Head of caudate nucleus (tissue), 42 donors: ENCODE results near the gene RAET1G.
A peak's percentile ranks its signal among the peaks of the same experiment; 100 is the strongest.
"Not testable (repeated sequence)": the region's sequence is repeated elsewhere in the genome, so short reads cannot be mapped to it uniquely, and the experiment has no call there.

Experiments
- DNase-seq, 42 donors: peaks; one replicate each; pipeline versions ENCODE4 v3.0.0 to v3.0.0-alpha.2; 2020 to 2021; ENCODE audit warnings: mixed read lengths in 7 of 42
- intact Hi-C: fragments of 100-400 bp; cut with DNase I; formaldehyde crosslinking; loops from one replicate; pipeline ENCODE4 v1.15.0; 2022

The RAET1G gene

DNA sequence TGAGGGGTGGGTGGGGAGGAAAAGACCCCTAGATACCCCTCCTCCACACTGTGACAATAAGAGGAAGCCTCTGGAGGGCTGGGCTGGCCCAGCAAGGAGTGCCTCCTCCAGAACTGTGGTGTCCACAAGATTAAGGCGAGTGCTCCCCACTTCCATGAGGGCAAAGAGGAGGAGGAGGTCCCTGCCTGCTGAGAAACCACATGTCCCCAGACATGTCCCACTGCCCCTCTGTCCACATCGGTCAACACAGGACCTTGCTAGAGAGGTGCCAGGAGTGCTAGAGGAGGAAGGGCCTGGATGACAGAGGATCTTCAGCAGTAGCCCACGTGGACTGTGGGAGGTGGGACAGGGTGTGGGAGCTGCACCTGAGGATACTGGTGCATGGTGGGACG is 3.1 kb downstream of the RAET1G start:
- intact Hi-C loops = loop anchor here (10.0 kb wide), 1 partner anchor 85 kb away; no protein-coding TSS in a partner anchor
- DNase-seq = peak in 2 of 42 donors; percentile 3 to 23

DNA sequence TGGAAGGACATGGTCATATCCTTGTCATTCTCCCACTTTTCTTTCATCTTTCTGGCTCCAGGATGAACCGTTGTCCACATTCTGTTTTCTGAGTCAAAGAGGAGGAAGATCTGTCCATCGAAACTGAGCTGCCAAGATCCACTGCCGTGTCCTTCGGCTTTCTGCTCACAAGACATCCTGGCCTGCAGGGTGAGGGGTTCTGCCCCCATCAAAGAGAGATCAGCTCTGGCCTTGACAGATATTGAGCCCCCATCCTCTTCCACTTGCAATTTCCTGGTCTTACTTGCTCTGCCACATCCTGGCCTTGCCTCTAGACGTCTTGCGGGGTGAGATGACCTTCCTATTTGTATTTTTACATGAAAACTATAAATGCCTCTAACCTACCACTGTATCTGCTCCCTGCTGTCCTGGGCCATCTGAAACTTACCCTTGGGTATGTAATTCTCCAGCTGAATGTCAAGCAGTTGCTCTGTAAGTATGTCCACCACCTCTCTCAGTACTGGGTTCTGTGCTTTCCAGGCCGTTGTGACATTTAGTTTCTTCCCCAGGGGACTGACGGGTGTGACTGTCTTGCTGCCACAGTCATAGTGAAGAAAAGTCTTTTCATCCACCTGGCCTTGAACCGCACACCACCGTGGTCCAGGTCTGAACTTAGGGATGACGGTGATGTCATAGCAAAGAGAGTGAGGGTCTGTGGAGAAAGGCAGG is 3.6 kb downstream of the RAET1G start:
- intact Hi-C loops = not testable (repeated sequence)
- peak in 2 of 42 donors; percentile 7 to 12 for DNase-seq

DNA sequence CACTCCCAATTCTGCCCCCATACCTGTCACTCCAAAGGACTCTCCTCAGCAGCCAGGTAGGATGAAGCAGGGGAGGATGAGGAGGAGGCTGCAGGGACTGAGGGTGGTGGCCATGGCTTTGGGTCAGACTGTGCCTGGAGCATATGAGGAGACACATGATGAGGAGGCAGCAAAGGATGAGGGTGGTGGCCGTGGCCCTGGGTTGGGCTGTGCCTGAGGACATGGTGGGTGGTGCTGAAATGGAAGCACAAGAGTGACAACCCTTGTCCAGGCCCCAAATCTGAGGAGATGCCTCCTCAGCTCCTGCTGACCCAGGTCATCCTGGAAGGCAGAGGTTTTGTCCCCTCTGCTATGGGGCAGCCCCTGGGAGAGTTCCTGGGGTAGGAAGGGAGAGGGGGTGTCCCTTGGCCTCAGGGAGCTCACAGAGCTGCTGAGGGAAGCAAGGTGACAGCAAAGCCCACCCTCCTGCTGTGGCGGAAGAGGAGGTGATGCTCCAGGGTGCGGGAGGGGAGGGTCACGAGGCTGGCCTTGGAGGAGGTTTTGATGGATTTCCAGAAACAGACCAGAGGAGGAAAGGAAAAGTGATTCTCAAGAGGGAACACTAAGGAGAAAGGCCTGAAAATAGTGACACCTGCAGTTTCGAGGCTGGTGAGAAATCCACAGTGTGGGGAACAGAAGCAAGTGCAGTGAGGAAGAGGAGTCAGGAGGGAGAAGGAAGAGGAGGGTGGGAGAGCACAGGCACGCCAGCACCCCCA is 4.6 kb downstream of the RAET1G start:
- peak in 3 of 42 donors; percentile 16 to 29 (median 25) for DNase-seq
- intact Hi-C loops = no loop called here

- peak in 1 of 42 donors; percentile 20 for DNase-seq
- intact Hi-C loops = no loop called here
These were observed 5.2 kb downstream of the RAET1G start for GRCh38 chr6:149917679-149918078.

DNA sequence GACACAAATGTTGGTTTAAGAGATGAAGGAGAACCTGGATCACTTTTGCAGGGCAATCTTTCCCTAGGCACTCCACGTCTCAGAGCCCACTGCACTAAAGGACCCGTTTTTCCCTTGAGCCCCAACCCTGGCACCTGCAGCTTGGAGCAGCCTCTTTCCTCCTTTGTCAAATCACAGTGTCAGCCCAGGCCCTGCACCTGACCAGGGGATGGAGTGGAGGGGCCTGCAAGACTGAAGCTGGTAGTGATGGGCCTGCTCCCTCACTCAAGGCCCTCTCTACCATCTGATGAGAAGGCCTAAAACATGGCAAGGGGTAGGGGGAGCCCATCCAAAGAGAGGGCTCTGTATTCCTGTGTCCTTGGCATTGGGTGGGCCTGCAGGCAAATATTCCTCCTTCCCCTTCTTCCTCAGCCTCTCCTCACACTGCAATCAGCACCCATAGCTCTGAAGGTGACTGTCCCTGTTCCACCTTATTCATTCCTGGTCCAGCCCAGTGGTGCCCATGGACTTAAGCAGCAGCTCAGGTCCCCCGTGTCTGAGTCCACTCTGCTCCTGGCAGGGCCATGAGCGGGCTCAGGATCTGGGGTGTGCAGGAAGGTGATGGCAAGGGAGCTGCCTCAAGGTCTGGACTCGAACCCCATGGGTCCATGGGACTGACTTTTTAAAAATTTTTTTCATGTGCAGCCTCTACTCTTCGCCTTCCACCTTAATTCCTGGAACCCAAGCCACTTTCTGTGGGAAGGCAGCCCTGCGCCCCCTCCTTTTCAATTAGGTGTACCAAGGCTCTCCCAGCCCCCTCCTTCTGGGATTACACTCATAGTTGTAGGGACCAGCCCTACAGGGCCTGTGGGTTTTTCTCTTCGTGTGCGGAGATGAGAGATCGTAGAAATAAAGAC is 6.7 kb downstream of the RAET1G start:
- intact Hi-C loops = no loop called here
- peak in 3 of 42 donors; percentile 17 to 26 (median 23) for DNase-seq

DNA sequence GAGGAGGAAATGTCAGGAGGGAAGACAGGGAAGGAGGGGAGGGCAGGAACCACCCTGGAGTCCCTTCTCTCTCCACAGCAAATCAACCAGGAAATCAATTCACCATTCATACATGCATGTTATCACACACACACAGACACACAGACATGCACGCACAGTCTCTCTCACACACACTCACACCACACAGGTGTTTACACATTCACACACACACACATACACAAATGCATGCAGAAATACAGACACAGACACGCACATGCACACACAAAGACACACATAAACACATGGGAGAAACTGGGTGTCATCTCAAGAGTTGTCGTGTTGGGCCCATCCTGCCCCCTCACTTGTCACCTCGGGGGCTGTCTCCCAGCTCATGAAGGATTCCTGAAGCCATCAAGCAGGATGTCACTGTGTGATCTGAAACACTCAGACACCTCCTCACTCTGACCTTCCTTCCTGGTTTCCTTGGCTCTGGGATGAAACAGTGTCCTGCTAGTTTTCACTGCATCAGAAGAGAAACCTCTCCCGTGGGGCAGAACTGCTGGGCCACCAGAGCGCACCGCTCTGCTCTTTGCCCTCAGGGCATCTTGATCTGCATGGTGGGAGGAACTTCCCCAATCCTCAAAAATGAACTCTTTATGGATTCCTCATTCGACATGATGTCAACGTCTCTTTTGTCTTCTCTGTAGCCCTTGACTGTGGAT is 9.2 kb downstream of the RAET1G start:
- DNase-seq = peak in 2 of 42 donors; percentile 4 to 21
- intact Hi-C loops = no loop called here

DNA sequence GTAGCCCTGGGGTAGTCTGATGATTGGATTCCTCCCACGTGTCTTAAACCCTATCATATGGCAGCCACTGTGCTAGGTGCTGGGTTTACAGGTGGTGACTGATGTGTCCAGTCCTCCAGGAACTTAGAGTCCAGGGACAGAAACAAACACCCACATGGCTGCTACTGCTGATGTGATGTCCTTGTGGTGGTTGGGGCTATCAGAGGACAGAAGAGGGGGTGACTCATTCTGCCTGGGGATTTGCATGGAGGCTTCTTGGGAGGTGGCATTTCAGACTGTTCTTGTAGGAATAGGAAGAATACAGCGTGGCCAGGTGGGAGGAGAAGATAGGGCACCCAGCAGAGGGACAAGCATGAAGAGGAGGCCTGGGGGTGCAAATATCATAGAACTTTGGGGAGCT is 9.8 kb downstream of the RAET1G start:
- DNase-seq = no peak
- intact Hi-C loops = no loop called here

DNA sequence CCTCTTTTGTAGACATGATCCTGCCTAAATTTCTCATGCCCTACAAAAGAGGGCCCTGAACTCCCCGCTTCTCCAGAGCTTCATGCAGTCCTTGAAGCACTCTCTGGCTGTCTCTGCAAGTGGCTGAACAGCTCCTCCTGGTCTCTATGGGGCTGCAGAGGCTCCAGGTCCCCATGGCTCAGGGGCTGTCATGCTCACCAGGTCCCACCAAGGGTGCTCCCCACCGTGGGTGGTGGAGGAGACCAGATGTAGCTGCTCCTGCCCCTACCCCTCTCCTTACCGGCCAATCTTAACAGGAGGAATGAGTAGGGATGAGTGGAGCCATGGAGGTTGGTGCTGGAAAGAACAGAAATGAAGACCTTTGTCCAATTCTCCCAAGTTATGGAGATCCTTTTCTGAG is 10.2 kb downstream of the RAET1G start:
- intact Hi-C loops = not testable (repeated sequence)
- peak in 2 of 42 donors; percentile 4 to 6 for DNase-seq

DNA sequence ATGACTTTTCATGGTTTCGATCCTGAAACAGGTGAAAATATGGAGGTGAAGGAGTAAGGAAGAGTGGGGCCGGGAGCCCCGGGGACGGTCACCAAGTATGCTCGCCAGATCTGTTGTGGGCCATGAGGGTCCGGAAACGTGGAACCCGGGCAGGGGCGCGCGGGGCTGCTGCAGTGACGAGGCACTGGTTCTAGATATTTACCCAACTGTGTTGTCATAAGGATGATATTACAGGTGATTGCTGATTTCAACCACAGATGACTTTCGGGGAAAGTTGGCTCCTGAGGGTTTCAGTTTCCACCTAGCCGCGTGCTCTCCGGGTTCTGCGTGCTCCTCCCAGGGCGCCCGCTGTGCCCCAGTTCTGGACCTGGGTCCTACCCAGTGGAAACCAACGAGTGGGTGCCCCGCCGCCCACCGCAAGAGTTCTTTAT is 12.2 kb downstream of the RAET1G start:
- intact Hi-C loops = no loop called here
- DNase-seq = peak in 2 of 42 donors; percentile 33 to 34

- intact Hi-C loops = no loop called here
- DNase-seq = peak in 3 of 42 donors; percentile 2 to 13 (median 4)
These were observed 13.0 kb downstream of the RAET1G start for GRCh38 chr6:149909701-149910470.

DNA sequence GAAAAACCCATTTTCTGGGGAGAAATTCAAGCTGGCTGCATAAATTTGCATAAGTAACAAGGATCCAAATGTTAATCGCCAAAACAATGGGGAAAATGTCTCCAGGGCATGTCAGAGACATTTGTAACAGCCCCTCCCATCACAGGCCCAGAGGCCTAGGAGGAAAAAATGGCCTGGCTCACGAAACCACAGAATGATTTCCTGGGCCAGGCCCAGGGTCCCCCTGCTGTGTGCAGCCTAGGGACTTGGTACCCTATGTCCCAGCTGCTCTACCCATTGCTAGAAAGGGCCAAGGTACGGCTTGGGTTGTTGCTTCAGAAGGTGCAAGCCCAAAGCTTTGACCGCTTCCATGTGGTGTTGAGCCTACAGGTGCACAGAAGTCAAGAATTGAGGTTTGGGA is 14.4 kb downstream of the RAET1G start:
- intact Hi-C loops = not testable (repeated sequence)
- DNase-seq = peak in 1 of 42 donors; percentile 19

DNA sequence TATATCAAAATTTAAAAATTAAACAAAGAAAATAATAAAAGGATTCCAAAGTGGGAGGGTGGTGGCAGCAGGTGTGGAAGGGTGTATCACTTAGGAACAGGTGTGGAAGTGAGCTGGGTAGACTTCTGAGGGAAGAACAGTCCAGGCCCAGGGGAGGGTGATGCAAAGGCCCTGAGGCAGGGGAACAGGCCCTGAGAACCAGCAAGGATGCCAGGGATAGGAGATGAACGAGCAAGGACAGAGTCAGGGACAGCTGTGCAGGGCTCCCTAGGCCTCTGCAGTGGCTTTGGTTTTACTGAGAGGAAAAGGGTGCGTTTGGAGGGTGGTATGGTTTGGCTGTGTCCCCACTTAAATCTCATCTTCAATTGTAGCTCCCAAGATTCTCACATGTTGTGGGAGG is 15.6 kb downstream of the RAET1G start:
- intact Hi-C loops = no loop called here
- DNase-seq = peak in 3 of 42 donors; percentile 11 to 22 (median 18)

GRCh38 chr6:149906405-149906804 is 16.5 kb downstream of the RAET1G start:
- DNase-seq = no peak
- intact Hi-C loops = no loop called here

DNA sequence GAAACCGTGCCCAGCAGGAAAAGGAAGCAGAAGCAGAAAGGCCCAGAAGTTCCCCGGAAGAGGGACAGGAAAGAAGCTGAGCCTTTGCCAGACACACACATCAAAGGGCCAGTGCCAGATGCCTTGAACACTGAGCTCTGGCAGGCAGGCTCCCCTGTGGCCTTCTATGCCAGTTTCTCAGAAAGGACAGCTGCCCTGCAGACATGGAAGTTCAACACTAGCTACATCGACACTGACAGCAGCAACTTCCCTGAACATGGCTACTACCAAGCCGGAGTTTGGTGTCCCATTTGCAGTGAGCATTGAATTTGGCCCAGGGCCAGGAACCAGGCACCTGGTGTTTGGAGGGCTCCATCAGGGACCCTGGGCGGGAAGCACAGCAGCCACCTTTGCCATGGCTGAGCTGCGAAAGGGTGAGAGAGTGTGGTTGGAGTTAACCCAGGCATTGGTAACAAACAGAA is 17.0 kb downstream of the RAET1G start:
- peak in 2 of 42 donors; percentile 32 to 34 for DNase-seq
- intact Hi-C loops = no loop called here

- intact Hi-C loops = no loop called here
- DNase-seq = peak in 2 of 42 donors; percentile 12 to 37
These were observed 17.5 kb downstream of the RAET1G start for GRCh38 chr6:149905371-149905910.

- intact Hi-C loops = no loop called here
- peak in 3 of 42 donors; percentile 3 to 32 (median 4) for DNase-seq
These were observed 18.1 kb downstream of the RAET1G start for GRCh38 chr6:149904661-149905370.
